ENCODE data around the gene OAF. TPM values are rescaled to one million over a fixed set of nuclear protein-coding genes. Genes with fewer than 3 reads are reported as not detected.

Gene OAF
- total RNA-seq, 1 donor from 2014 or later, result 20.9 TPM

GRCh38 chr11:120181376-120181975, 29.4 kb upstream of the OAF start:
- no peaks in the 10 kb centered on the region for H3K79me2 ChIP-seq (ENCODE audit: insufficient read depth, low read length)
- DNase-seq (ENCODE audit: low read depth) (no peak), FAIRE-seq (no peak)
- Mint-ChIP-seq H3K9me3 (ENCODE audit: unreplicated experiment) (no peaks in the 10 kb centered on the region), H3K4me3 (ENCODE audit: unreplicated experiment) (no peak overlapping the region), H3K4me1 (ENCODE audit: low read depth, unreplicated experiment) (peaks cover 20% of the 10 kb centered on the region), H3K27ac (ENCODE audit: unreplicated experiment) (no peak overlapping the region), H3K27me3 (ENCODE audit: low read depth, unreplicated experiment) (peaks cover 40% of the 10 kb centered on the region), H3K36me3 (ENCODE audit: low read depth, unreplicated experiment) (no peaks in the 10 kb centered on the region)
- H3K9me3 ChIP-seq (ENCODE audit: insufficient read depth, low read depth, low read length), result no peaks in the 10 kb centered on the region
- H3K36me3 ChIP-seq (ENCODE audit: insufficient read depth, low read length), result no peaks in the 10 kb centered on the region
- H3K4me3 ChIP-seq (ENCODE audit: insufficient read depth, low read depth, low read length), result no peak overlapping the region
- peaks cover 11% of the 10 kb centered on the region for H3K4me1 ChIP-seq (ENCODE audit: insufficient read depth, low read length)
- no peaks in the 10 kb centered on the region for H4K20me1 ChIP-seq (ENCODE audit: insufficient read depth, low read length)
- H3K4me2 ChIP-seq (ENCODE audit: low read length), result no peak overlapping the region
- no peak overlapping the region for H2AFZ ChIP-seq (ENCODE audit: low read depth, low read length)
- no peak overlapping the region for H3K27ac ChIP-seq (ENCODE audit: low read depth, low read length)
- no peak overlapping the region for H3K9ac ChIP-seq (ENCODE audit: low read length)
- TF ChIP-seq, protein P1, sequence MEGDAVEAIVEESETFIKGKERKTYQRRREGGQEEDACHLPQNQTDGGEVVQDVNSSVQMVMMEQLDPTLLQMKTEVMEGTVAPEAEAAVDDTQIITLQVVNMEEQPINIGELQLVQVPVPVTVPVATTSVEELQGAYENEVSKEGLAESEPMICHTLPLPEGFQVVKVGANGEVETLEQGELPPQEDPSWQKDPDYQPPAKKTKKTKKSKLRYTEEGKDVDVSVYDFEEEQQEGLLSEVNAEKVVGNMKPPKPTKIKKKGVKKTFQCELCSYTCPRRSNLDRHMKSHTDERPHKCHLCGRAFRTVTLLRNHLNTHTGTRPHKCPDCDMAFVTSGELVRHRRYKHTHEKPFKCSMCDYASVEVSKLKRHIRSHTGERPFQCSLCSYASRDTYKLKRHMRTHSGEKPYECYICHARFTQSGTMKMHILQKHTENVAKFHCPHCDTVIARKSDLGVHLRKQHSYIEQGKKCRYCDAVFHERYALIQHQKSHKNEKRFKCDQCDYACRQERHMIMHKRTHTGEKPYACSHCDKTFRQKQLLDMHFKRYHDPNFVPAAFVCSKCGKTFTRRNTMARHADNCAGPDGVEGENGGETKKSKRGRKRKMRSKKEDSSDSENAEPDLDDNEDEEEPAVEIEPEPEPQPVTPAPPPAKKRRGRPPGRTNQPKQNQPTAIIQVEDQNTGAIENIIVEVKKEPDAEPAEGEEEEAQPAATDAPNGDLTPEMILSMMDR (IDR thresholded peaks at IDR 0.05; ENCODE audit: insufficient read depth, low read depth, low read length), result no peak
- no peak for TF ChIP-seq EZH2 (IDR thresholded peaks at IDR 0.05; ENCODE audit: insufficient read depth, low read length)
- no peaks in the 10 kb centered on the region for H3K27me3 ChIP-seq (ENCODE audit: insufficient read depth, low read length)

GRCh38 chr11:120182372-120182771, 28.5 kb upstream of the OAF start:
- peaks cover 25% of the 10 kb centered on the region for H3K4me1 Mint-ChIP-seq (ENCODE audit: low read depth, unreplicated experiment)
- Histone ChIP-seq H3K9me3 (ENCODE audit: insufficient read depth, low read depth, low read length) (no peaks in the 10 kb centered on the region), H2AFZ (ENCODE audit: low read depth, low read length) (no peak overlapping the region), H3K79me2 (ENCODE audit: insufficient read depth, low read length) (no peaks in the 10 kb centered on the region), H3K4me1 (ENCODE audit: insufficient read depth, low read length) (peaks cover 18% of the 10 kb centered on the region), H3K36me3 (ENCODE audit: insufficient read depth, low read length) (no peaks in the 10 kb centered on the region), H3K27me3 (ENCODE audit: insufficient read depth, low read length) (peaks cover under 1% of the 10 kb centered on the region), H4K20me1 (ENCODE audit: insufficient read depth, low read length) (no peaks in the 10 kb centered on the region), H3K4me2 (ENCODE audit: low read length) (no peak overlapping the region), H3K9ac (ENCODE audit: low read length) (no peak overlapping the region), H3K4me3 (ENCODE audit: insufficient read depth, low read depth, low read length) (no peak overlapping the region), H3K27ac (ENCODE audit: low read depth, low read length) (no peak overlapping the region)
- no peak overlapping the region for H3K4me3 Mint-ChIP-seq (ENCODE audit: unreplicated experiment)
- H3K36me3 Mint-ChIP-seq (ENCODE audit: low read depth, unreplicated experiment), result no peaks in the 10 kb centered on the region
- TF ChIP-seq, protein P1 (IDR thresholded peaks at IDR 0.05; ENCODE audit: insufficient read depth, low read depth, low read length), result no peak
- no peak for TF ChIP-seq EZH2 (IDR thresholded peaks at IDR 0.05; ENCODE audit: insufficient read depth, low read length)
- no peak overlapping the region for H3K27ac Mint-ChIP-seq (ENCODE audit: unreplicated experiment)
- DNase-seq (ENCODE audit: low read depth), result no peak
- H3K9me3 Mint-ChIP-seq (ENCODE audit: unreplicated experiment), result no peaks in the 10 kb centered on the region
- H3K27me3 Mint-ChIP-seq (ENCODE audit: low read depth, unreplicated experiment), result peaks cover 39% of the 10 kb centered on the region
- no peak for FAIRE-seq

DNA sequence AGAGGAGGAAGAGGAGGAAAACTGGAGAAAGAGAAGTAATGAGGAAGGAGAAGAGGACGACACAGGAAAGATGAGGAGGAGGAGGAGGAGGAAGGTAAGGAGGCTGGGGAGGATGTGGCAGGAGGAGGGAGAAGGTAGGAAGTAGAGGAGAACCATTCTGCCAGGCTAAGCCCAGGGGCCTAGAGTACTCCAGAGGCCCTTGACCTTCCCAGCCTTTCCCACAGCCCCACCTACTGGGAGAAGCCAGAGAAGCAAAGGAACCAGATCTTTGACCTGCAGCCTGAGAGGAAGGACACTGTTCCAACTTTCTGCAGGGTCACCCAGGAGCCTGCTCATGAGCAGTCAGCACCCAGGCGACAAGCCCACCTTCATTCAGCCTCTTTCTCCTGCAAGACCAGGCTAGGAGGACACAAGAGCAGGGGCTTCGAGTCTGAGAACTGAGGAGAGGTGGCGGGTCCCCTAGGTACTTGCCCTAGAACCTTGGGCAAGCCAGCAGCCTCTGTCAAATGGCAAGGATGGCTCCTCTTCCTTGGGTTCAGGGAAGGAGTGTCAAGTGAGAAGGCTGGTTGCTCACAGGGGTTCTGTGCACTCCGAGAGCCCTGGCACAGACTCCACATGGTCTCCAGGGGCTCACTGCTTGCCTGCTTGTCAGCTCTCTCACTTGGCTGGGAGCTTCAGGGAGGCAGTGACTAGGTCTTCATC, 27.9 kb upstream of the OAF start:
- no peak for TF ChIP-seq EZH2 (IDR thresholded peaks at IDR 0.05; ENCODE audit: insufficient read depth, low read length)
- TF ChIP-seq, protein P1 (IDR thresholded peaks at IDR 0.05; ENCODE audit: insufficient read depth, low read depth, low read length), result no peak
- Histone ChIP-seq H2AFZ (ENCODE audit: low read depth, low read length) (no peak overlapping the region), H3K4me2 (ENCODE audit: low read length) (no peak overlapping the region), H3K27me3 (ENCODE audit: insufficient read depth, low read length) (peaks cover 5% of the 10 kb centered on the region), H3K4me3 (ENCODE audit: insufficient read depth, low read depth, low read length) (no peak overlapping the region), H3K9ac (ENCODE audit: low read length) (no peak overlapping the region), H3K9me3 (ENCODE audit: insufficient read depth, low read depth, low read length) (no peaks in the 10 kb centered on the region), H3K27ac (ENCODE audit: low read depth, low read length) (no peak overlapping the region), H3K36me3 (ENCODE audit: insufficient read depth, low read length) (no peaks in the 10 kb centered on the region), H3K4me1 (ENCODE audit: insufficient read depth, low read length) (peaks cover 18% of the 10 kb centered on the region), H3K79me2 (ENCODE audit: insufficient read depth, low read length) (no peaks in the 10 kb centered on the region), H4K20me1 (ENCODE audit: insufficient read depth, low read length) (no peaks in the 10 kb centered on the region)
- H3K36me3 Mint-ChIP-seq (ENCODE audit: low read depth, unreplicated experiment), result no peaks in the 10 kb centered on the region
- H3K9me3 Mint-ChIP-seq (ENCODE audit: unreplicated experiment), result no peaks in the 10 kb centered on the region
- peaks cover 25% of the 10 kb centered on the region for H3K4me1 Mint-ChIP-seq (ENCODE audit: low read depth, unreplicated experiment)
- DNase-seq (ENCODE audit: low read depth) (no peak), FAIRE-seq (no peak)
- no peak overlapping the region for H3K27ac Mint-ChIP-seq (ENCODE audit: unreplicated experiment)
- peaks cover 38% of the 10 kb centered on the region for H3K27me3 Mint-ChIP-seq (ENCODE audit: low read depth, unreplicated experiment)
- no peak overlapping the region for H3K4me3 Mint-ChIP-seq (ENCODE audit: unreplicated experiment)

All from astrocyte (in vitro differentiated cells and primary cell).